Transverse colon (tissue), 4 donors: ENCODE results near the gene TAS2R13.

Experiments used
- POLR2A ChIP-seq: fragments of 450-650 bp; IDR thresholded peaks from one replicate; pipeline ENCODE4 v1.6.1; 2016; ENCODE audit warnings: antibody characterized with exemption, mild to moderate bottlenecking, moderate library complexity
- POLR2AphosphoS5 ChIP-seq, 3 donors: sonication (generic); formaldehyde crosslinking; IDR thresholded peaks; one replicate each; pipeline ENCODE4 v1.6.1; 2016; ENCODE audit warnings: antibody characterized with exemption in 3 of 3
- TF ChIP-seq, protein P1 (sequence below), 5 experiments: fragments of 200-600 bp in 3 of 5; fragments of 450-650 bp in 2 of 5; sonication (generic) in 3 of 5; IDR thresholded peaks; 1 replicate in 2 of 5; 2 replicates in 3 of 5; pipeline ENCODE4 v1.5.1; 2016 to 2017; ENCODE audit warnings: antibody characterized with exemption in 5 of 5, inconsistent platforms in 3 of 5, mild to moderate bottlenecking in 2 of 5, moderate library complexity in 1 of 5

DNA sequence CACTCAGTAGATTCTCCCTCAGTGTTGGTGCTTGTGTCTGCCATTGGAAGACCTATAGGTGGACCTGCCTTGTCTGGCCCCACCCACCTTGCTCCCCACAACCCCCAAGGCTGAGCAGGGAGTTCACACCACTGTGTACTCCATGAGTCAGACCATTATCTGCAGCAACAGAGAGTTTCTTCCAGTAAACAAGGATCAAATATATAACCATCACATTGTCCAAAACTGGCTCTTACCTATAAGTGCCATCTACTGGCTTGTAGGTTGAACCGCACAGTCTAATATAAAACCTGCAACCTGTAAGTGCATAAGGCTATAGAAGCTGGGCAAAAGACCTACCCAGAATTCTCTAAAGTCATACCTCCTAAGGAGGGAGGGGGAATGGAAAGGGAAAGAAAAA, 7.9 kb downstream of the TAS2R13 start:
- TF ChIP-seq POLR2A (no peak), POLR2AphosphoS5 (IDR thresholded peaks at IDR 0.05) (no peak)
- TF ChIP-seq, protein P1, sequence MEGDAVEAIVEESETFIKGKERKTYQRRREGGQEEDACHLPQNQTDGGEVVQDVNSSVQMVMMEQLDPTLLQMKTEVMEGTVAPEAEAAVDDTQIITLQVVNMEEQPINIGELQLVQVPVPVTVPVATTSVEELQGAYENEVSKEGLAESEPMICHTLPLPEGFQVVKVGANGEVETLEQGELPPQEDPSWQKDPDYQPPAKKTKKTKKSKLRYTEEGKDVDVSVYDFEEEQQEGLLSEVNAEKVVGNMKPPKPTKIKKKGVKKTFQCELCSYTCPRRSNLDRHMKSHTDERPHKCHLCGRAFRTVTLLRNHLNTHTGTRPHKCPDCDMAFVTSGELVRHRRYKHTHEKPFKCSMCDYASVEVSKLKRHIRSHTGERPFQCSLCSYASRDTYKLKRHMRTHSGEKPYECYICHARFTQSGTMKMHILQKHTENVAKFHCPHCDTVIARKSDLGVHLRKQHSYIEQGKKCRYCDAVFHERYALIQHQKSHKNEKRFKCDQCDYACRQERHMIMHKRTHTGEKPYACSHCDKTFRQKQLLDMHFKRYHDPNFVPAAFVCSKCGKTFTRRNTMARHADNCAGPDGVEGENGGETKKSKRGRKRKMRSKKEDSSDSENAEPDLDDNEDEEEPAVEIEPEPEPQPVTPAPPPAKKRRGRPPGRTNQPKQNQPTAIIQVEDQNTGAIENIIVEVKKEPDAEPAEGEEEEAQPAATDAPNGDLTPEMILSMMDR (IDR thresholded peaks at IDR 0.05): no peak
